GM18873 (cell line): Measurements from ENCODE around the gene MSS51.

Source experiments
- ATAC-seq: cut with Tn5 transposase; IDR thresholded peaks from one replicate; pipeline ENCODE4 v1.9.1; 2021; ENCODE audit warnings: mild to moderate bottlenecking, moderate library complexity, moderate number of reproducible peaks; ENCODE audit not compliant: unreplicated experiment, low FRiP score

The MSS51 gene

DNA sequence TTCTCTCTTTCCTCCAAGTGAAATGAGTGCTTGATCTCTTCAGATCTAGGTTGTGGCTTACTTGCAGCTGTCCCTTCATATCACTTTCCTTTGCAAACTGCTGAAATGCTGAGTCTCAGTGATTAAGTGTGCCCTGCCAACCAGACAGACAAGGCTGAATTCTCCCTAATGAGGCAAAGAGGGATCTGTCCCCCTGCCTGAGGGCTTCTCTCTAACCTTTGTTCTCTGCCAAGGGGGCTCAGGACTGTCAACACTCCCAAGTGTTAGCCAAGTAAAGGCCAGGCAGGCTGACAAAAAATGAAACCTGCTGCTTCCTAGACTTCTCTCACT, at the start of gene MSS51:
MSS51 (minus strand) TSS at position 24 of the 330 bp plus-strand sequence. CDS start 5,277 bp downstream, outside the sequence.
- no peak for ATAC-seq

- no peak for ATAC-seq
These were observed 46.8 kb upstream of the MSS51 start for GRCh38 chr10:73480158-73480557.

GRCh38 chr10:73478636-73479035, 45.3 kb upstream of the MSS51 start:
- no peak for ATAC-seq

DNA sequence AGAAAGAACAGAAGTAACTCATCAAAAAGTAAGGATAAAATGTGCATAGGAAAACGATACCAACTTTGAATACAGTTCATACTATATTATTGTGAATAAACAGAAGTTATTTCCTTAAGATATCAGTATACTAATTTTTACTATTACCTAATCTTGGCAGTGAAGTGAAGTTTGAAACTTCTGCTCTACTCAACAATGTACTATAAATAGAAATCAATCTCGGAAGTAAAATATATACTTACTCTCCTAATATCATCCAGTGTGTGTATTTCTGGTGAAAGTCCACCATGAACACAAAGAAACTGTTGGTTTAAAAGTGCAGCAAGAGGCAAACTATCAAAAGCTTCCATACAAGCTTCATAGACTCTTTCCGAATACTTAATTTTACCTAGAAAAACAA, 37.9 kb upstream of the MSS51 start:
- ATAC-seq: no peak

GRCh38 chr10:73469579-73469978, 36.2 kb upstream of the MSS51 start:
- ATAC-seq: no peak

DNA sequence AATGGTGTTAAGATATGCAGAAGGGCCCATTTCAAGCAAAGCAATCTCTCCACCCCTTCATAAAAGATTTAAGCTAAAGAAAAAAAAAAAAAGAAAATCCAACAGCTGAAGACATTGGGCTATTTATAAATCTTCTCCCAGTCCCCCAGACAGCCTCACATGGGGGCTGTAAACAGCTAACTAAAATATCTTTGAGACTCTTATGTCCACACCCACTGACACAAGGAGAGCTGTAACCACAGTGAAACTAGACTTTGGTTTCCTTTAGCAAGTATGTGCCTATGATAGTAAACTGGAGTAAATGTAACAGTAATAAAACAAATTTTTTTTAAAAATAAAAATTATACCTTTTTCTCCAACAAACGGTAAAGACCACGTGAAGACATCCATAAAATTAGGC, 33.8 kb upstream of the MSS51 start:
- no peak for ATAC-seq

DNA sequence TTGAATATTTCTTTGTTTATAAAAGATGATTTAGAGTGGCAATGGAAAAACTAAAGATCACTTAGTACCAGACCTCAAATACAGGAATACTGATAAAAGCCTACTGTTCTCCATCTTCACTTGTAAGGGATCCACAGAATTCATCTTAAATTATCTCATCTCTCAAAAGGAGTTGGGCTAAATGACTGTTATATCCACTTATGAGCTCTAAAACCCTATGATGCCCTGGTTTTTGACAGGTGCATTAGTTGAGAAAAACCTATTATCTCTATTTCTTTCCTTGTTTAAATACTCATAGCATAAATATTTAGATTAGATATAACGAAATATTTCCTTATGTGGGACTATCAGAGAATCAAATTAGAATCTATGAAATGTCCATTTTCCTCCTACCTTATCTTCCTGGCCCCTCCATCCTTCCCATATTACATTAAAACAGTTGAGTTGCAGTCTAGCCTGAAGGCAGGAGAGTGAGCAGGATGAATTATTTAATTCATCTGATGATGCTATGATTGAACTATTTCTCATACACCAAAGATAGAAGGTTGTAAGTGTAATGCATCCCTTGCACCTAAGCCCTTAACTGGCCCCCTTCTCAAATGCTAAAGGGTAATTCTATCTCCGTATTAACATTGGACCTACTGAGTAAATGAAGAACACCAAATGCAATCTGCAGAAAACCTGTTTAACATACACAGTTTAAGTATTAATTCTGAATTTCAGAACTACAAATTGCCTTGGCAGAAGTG, 32.8 kb upstream of the MSS51 start:
- ATAC-seq: no peak

- ATAC-seq: no peak
These were observed 27.5 kb upstream of the MSS51 start for GRCh38 chr10:73460897-73461296.

DNA sequence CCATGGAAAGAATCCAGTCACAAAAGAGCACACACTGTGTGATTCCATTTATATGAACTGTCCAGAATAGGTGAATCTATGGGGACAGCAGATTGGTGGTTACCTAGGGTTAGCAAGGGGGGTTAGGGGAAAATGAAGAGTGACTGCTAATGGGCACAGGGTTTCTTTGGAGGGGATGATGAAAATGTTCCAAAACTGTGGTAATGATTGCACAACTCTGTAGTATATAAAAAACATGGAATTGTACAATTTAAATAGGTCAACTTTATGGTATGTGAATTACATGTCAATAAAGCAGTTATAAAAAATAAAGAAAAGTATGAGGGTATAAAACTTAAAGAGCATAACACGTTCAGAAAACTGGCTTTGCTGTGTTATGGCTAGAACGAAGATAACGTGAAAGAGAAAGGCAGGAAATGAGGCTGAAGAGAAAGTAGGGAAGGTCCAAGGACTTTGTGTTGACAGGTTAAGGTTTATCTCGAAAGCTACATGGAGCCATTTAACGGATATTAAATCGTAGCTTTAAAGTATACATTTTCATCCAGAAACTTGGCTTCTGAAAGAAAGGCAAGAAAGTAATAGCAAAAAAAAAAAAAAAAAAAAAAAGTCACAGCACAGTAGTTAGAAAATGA, 26.4 kb upstream of the MSS51 start:
- ATAC-seq: no peak

GRCh38 chr10:73456187-73456890, 23.0 kb upstream of the MSS51 start:
- no peak for ATAC-seq

DNA sequence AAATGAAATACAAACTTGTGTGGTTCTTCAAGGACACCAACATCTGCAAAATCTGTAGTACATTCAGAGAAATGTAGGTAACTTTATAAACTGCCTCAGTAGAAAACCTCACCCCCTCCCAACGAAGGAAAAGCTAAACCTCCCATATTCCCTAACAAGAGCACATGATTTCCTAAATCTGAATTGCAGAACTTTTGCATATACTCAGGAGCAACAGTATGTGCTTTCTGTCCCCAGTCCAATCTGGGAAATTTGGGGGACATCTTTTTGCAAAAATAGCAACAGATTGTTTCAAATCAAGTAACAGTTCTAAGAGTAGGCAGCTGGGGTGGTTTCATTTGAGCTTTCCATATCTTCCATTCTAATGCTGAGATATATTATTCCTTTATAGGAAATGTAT, 15.8 kb upstream of the MSS51 start:
- ATAC-seq: no peak

GRCh38 chr10:73448384-73448783, 15.0 kb upstream of the MSS51 start:
- no peak for ATAC-seq

DNA sequence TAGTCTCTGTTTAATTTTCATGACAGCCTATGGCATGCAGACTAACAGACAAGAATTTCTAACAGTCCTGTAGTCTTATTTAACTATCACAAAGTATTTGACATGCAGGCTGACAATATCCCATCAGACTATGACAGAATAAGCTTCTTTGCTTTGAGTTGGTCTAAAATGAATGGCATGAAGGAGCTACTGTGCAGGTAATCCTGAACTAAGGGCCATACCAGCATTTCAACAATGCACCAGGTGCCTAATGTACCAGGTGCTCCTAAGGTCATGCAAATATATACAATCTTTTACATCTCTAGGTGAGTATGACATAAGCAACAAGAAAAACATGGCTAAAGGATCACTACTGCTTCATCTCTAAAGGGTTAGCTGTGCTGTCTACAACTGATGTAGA, 13.6 kb upstream of the MSS51 start:
- no peak for ATAC-seq

DNA sequence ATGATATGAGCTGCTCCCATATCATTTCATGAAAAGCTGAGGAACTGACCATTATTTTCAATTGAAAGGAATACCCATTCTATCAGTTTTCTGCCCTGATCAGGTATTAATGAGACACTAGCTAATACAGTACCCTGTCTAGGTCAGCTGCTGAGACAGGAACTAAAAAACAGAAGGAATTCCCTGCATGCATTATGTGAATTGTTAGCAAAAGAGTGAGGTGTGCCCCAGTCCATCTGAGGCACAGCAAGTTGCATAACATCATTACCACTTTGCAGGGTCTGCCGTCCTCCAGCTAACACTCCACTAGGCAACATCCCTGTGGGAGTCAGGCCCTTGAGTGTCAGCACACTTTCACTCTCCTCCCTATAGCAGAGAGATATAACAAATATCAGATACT, 11.1 kb upstream of the MSS51 start:
- ATAC-seq: no peak

GRCh38 chr10:73439605-73440312, 6.4 kb upstream of the MSS51 start:
- ATAC-seq: no peak

GRCh38 chr10:73439055-73439454, 5.7 kb upstream of the MSS51 start:
- ATAC-seq: no peak

DNA sequence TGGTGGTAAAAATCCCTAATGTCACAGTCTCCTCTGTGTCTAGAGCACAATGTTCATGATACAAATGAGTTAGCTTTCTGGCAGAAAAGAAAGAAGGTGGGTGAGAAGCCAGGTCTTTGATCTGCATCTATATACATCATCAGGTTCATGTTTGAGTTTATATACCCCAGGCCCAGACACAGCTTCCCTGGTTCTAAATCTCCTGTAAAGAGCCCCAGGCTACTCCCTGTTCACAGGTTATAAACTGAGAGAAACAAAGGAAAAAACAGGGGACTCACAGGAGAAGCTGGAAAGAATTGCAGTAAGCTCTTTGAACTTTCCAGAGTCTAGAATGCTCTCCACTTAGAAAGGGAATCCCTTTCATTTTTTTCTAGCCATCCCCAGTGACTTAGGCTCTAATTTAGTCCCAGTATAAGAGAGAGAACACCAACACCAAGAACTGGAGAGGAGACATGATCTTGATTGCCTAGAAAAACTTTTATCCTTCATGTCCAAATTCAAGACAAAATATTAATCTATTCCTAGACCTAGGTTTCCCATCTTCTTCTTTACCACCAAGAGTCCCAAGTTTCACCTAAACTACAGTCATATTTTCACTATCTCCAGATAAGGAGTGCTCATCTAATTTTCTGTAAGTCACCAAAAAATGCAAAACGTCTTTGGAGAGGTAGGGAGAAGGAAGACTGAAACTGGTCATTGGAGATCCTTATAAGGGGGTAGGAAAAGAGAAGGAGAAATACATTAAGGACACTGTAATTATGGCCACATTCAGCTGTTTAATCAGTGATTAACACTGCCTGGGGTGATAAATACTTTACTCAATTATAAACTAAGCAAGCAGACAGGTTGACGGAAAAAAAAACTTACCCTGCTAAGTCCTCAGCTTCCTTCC, 469 bp downstream of the MSS51 start:
- no peak for ATAC-seq

- ATAC-seq: no peak
These were observed 7.0 kb downstream of the MSS51 start for GRCh38 chr10:73426318-73426717.

- no peak for ATAC-seq
These were observed 8.9 kb downstream of the MSS51 start for GRCh38 chr10:73424478-73424877.

- no peak for ATAC-seq
These were observed 10.1 kb downstream of the MSS51 start for GRCh38 chr10:73423309-73423708.
